Retinal pigment epithelial cell (primary cell): ENCODE measurements around the gene TSSK3.

ENCODE experiments used
- DNase-seq: peaks from one replicate; pipeline ENCODE4 v3.0.0-alpha.2; 2010; ENCODE audit warnings: low read depth
- H3K4me3 ChIP-seq: 2 replicates; pipeline ENCODE4 v1.5.1; 2011; ENCODE audit warnings: mild to moderate bottlenecking, low read length, control low read depth, moderate library complexity
- CTCF ChIP-seq: conservative IDR thresholded peaks from 2 replicates; pipeline ENCODE4 v1.5.1; 2011; ENCODE audit warnings: low read depth, low read length, control low read depth, inconsistent platforms

Gene TSSK3

GRCh38 chr1:32377541-32378220 lies 15.3 kb downstream of the TSSK3 start:
- TF ChIP-seq CTCF: no peak
- no peak for DNase-seq
- H3K4me3 ChIP-seq: no peak overlapping the region

- no peak overlapping the region for H3K4me3 ChIP-seq
- no peak for TF ChIP-seq CTCF
- no peak for DNase-seq
These were observed 17.7 kb downstream of the TSSK3 start for GRCh38 chr1:32380057-32380456.

- no peak overlapping the region for H3K4me3 ChIP-seq
- TF ChIP-seq CTCF: no peak
- DNase-seq: no peak
These were observed 24.5 kb downstream of the TSSK3 start for GRCh38 chr1:32386676-32387392.

GRCh38 chr1:32388641-32389040 lies 26.3 kb downstream of the TSSK3 start:
- H3K4me3 ChIP-seq: no peak overlapping the region
- no peak for TF ChIP-seq CTCF
- no peak for DNase-seq

GRCh38 chr1:32390904-32391870 lies 28.8 kb downstream of the TSSK3 start:
- DNase-seq: no peak
- TF ChIP-seq CTCF: no peak
- H3K4me3 ChIP-seq: no peak overlapping the region

- H3K4me3 ChIP-seq: no peak overlapping the region
- no peak for DNase-seq
- no peak for TF ChIP-seq CTCF
These were observed 30.0 kb downstream of the TSSK3 start for GRCh38 chr1:32392325-32392724.
